GM10248 (cell line): ENCODE data around the gene CTXND2.
A peak's percentile ranks its signal among the peaks of the same experiment; 100 is the strongest.
"Not testable (repeated sequence)": the region's sequence is repeated elsewhere in the genome, so short reads cannot be mapped to it uniquely, and the experiment has no call there.

Experiments used
- CTCF ChIA-PET: fragments of 300-600 bp; sonication (Branson Sonifier 250); formaldehyde crosslinking; extraction: SDS; loops from one replicate; lab custom pipeline; 2021; ENCODE audit warnings: antibody characterized with exemption; lab: Yijun Ruan, JAX
- POLR2A ChIA-PET: fragments of 350-650 bp; sonication (Branson Sonifier 250); formaldehyde crosslinking; extraction: SDS; loops from one replicate; lab custom pipeline; 2020; ENCODE audit warnings: antibody characterized with exemption; lab: Yijun Ruan, JAX
- DNase-seq: peaks from one replicate; pipeline ENCODE4 v3.0.0; 2012; ENCODE audit errors: extremely low spot score
- CTCF ChIP-seq: IDR thresholded peaks from 2 replicates; pipeline ENCODE4 v1.5.1; 2012; ENCODE audit warnings: mild to moderate bottlenecking, low read depth; ENCODE audit errors: extremely low read depth, missing control alignments, control extremely low read depth

Gene CTXND2

GRCh38 chr1:150926097-150926741 is 39.3 kb downstream of the CTXND2 start, which contains the start of gene SETDB1:
SETDB1 (plus strand) TSS chr1:150926363; CDS start chr1:150927715, 1,352 bp downstream.
- ChIA-PET CTCF (interaction anchor here (0.7 to 1.4 kb wide), 3 partner anchors 50 to 158 kb away, joined by 3 to 5 read pairs (median 3); partner anchors contain the start of gene ARNT), POLR2A (interaction anchor here (0.5 to 0.7 kb wide), 2 partner anchors 13 to 80 kb away, joined by 3 to 16 read pairs; no protein-coding TSS in a partner anchor)
- peak; percentile 92 for DNase-seq
- TF ChIP-seq CTCF = peak; percentile 23

- no peak for DNase-seq
- ChIA-PET POLR2A (no interaction called here), CTCF (no interaction called here)
- no peak for TF ChIP-seq CTCF
Observed at GRCh38 chr1:150927624-150928023, 40.7 kb downstream of the CTXND2 start.

- CTCF ChIA-PET = no interaction called here
Observed at GRCh38 chr1:150928286-150928685, 41.4 kb downstream of the CTXND2 start.

GRCh38 chr1:150928775-150929174 is 41.8 kb downstream of the CTXND2 start:
- POLR2A ChIA-PET, DNase-seq, CTCF ChIA-PET: not testable (repeated sequence)

More at GRCh38 chr1:150928286-150928685, 41.4 kb downstream of the CTXND2 start:
- no peak for DNase-seq
- TF ChIP-seq CTCF = no peak
- POLR2A ChIA-PET = no interaction called here

GRCh38 chr1:150931773-150932172 is 44.8 kb downstream of the CTXND2 start:
- ChIA-PET POLR2A (no interaction called here), CTCF (interaction anchor here (1.2 to 3.4 kb wide), 3 partner anchors 10 to 25 kb away, joined by 3 to 12 read pairs (median 4); no protein-coding TSS in a partner anchor)
- DNase-seq = no peak
- TF ChIP-seq CTCF = no peak

- ChIA-PET CTCF (interaction anchor here (0.8 kb wide), 1 partner anchor 18 kb away, joined by 3 read pairs; no protein-coding TSS in a partner anchor), POLR2A (no interaction called here)
- no peak for DNase-seq
- TF ChIP-seq CTCF = no peak
Observed at GRCh38 chr1:150944856-150945255, 57.9 kb downstream of the CTXND2 start.

GRCh38 chr1:150954708-150955107 is 67.8 kb downstream of the CTXND2 start:
- ChIA-PET CTCF (interaction anchor here (0.9 kb wide), 1 partner anchor 52 kb away, joined by 3 read pairs; the partner anchor contains the start of gene MINDY1), POLR2A (no interaction called here)
- no peak for DNase-seq
- no peak for TF ChIP-seq CTCF
